Vagina (tissue), 2 donors: Measurements from ENCODE around the gene ALDH3A1. TPM values are rescaled to one million over a fixed set of nuclear protein-coding genes. Genes with fewer than 3 reads are reported as not detected.

Experiments used
- DNase-seq, 2 donors: peaks; one replicate each; pipeline ENCODE4 v3.0.0-alpha.2; 2017; ENCODE audit errors: extremely low spot score in 2 of 2
- H3K27ac ChIP-seq: fragments of 200-600 bp; sonication (generic); one replicate; pipeline ENCODE4 v1.5.1; 2019
- H3K27me3 ChIP-seq: fragments of 200-600 bp; sonication (generic); one replicate; pipeline ENCODE4 v1.5.1; 2019
- H3K36me3 ChIP-seq, 2 donors: fragments of 200-600 bp; sonication (generic); one replicate each; pipeline ENCODE4 v1.5.1; 2017 to 2019
- H3K4me1 ChIP-seq: fragments of 200-600 bp; sonication (generic); one replicate; pipeline ENCODE4 v1.5.1; 2019
- H3K4me3 ChIP-seq, 2 donors: fragments of 200-600 bp; sonication (generic); 1 replicate in 1 of 2; 2 replicates in 1 of 2; pipeline ENCODE4 v1.5.1; 2016 to 2019
- H3K9me3 ChIP-seq: fragments of 200-600 bp; sonication (generic); one replicate; pipeline ENCODE4 v1.5.1; 2019
- POLR2A ChIP-seq, 2 donors: fragments of 450-650 bp; IDR thresholded peaks; one replicate each; pipeline ENCODE4 v1.6.1; 2017; ENCODE audit warnings: antibody characterized with exemption in 2 of 2, mild to moderate bottlenecking in 2 of 2, moderate library complexity in 2 of 2
- POLR2AphosphoS5 ChIP-seq, 2 donors: sonication (generic); formaldehyde crosslinking; IDR thresholded peaks; one replicate each; pipeline ENCODE4 v1.9.0; 2017; ENCODE audit warnings: antibody characterized with exemption in 2 of 2, mild to moderate bottlenecking in 2 of 2, low read depth in 1 of 2; ENCODE audit not compliant: insufficient read depth in 1 of 2
- intact Hi-C: fragments of 100-400 bp; cut with DNase I; formaldehyde crosslinking; loops from one replicate; pipeline ENCODE4 v1.15.1; 2023
- total RNA-seq: library from RNA; depleted of rRNA; stranded (reverse); fragments of >200 nt; gene quantifications from one replicate; pipeline ENCODE4 v1.2.3, GENCODE V29; 2016
- TF ChIP-seq, protein P1 (sequence below), 3 experiments: fragments of 450-650 bp in 2 of 3; fragments of 200-600 bp in 1 of 3; sonication (generic) in 1 of 3; IDR thresholded peaks; one replicate each; pipeline ENCODE4 v1.5.1; 2017 to 2019; ENCODE audit warnings: antibody characterized with exemption in 3 of 3, mild to moderate bottlenecking in 2 of 3, moderate library complexity in 2 of 3

ALDH3A1 gene
- total RNA-seq, 1 donor from 2014 or later, result 14.2 TPM

DNA sequence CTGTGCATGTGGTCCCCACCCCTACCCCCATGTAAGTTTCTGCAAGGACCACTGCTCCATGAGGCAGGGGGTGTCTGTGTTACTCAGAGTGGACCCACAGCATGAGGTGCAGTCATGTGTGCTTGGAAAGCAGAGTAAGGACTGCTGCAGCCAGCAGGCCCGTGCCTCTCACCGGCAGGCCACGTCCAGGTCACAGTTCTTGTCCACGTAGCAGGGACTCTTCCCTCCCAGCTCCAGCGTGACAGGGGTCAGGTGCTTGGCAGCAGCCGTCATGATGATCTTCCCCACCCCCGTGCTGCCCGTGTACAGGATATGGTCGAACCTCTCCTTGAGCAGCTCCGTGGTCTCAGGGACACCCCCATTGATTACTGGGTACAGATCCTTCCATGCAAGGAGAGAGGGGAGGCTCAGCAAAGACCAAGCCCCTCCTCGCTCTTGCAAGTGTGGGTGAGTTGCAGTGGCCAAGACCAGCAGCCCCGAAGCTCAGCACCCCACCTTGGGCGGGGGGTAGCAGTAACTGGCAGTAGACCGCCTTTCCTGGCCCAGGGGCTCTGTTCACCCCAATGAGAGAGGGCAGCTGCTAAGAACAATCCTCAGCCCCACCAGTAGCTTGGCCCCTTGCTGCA is 6.2 kb downstream of the ALDH3A1 start:
- DNase-seq, result no peak
- intact Hi-C loops, result no loop called here

DNA sequence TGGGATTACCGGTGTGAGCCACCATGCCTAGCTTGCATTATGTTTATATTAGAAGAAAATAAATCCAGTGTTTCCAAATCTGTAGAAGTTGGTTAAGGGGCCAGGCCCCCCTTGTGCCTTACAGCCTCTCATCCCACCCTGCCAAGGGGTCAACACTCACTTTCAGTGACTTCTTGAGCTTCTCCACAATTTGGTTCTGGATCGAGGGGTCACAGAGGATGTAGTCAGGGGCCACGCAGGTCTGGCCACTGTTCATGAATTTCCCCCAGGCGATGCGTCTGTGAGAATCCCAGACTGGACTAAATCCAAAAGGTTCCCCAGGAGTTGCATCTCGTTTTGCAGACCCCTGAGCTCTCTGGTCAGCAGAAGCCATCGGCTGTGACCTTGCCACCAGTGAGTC is 7.2 kb downstream of the ALDH3A1 start:
- TF ChIP-seq, protein P1, sequence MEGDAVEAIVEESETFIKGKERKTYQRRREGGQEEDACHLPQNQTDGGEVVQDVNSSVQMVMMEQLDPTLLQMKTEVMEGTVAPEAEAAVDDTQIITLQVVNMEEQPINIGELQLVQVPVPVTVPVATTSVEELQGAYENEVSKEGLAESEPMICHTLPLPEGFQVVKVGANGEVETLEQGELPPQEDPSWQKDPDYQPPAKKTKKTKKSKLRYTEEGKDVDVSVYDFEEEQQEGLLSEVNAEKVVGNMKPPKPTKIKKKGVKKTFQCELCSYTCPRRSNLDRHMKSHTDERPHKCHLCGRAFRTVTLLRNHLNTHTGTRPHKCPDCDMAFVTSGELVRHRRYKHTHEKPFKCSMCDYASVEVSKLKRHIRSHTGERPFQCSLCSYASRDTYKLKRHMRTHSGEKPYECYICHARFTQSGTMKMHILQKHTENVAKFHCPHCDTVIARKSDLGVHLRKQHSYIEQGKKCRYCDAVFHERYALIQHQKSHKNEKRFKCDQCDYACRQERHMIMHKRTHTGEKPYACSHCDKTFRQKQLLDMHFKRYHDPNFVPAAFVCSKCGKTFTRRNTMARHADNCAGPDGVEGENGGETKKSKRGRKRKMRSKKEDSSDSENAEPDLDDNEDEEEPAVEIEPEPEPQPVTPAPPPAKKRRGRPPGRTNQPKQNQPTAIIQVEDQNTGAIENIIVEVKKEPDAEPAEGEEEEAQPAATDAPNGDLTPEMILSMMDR (IDR thresholded peaks at IDR 0.05), result no peak
- TF ChIP-seq POLR2A (IDR thresholded peaks at IDR 0.05), result no peak
- TF ChIP-seq POLR2AphosphoS5 (IDR thresholded peaks at IDR 0.05; ENCODE audit: insufficient read depth in 1 of 2, low read depth in 1 of 2), result no peak
- Histone ChIP-seq H3K4me3 (no peak overlapping the region), H3K36me3 (no peaks in the 10 kb centered on the region), H3K27me3 (no peaks in the 10 kb centered on the region), H3K27ac (no peak overlapping the region), H3K9me3 (no peaks in the 10 kb centered on the region), H3K4me1 (peaks cover 19% of the 10 kb centered on the region)
- no peak for DNase-seq
- intact Hi-C loops, result no loop called here

More for the DNA sequence above, 6.2 kb downstream of the ALDH3A1 start:
- no peaks in the 10 kb centered on the region for H3K27me3 ChIP-seq
- H3K4me3 ChIP-seq, result no peak overlapping the region
- no peaks in the 10 kb centered on the region for H3K9me3 ChIP-seq
- no peak overlapping the region for H3K27ac ChIP-seq
- TF ChIP-seq, protein P1 (IDR thresholded peaks at IDR 0.05), result no peak
- TF ChIP-seq POLR2AphosphoS5 (IDR thresholded peaks at IDR 0.05; ENCODE audit: insufficient read depth in 1 of 2, low read depth in 1 of 2), result no peak
- TF ChIP-seq POLR2A (IDR thresholded peaks at IDR 0.05), result no peak
- H3K36me3 ChIP-seq, result no peaks in the 10 kb centered on the region
- peaks cover 24% of the 10 kb centered on the region for H3K4me1 ChIP-seq

GRCh38 chr17:19739241-19740201 is 8.6 kb downstream of the ALDH3A1 start:
- TF ChIP-seq POLR2AphosphoS5 (IDR thresholded peaks at IDR 0.05; ENCODE audit: insufficient read depth in 1 of 2, low read depth in 1 of 2), result no peak
- no peak for TF ChIP-seq POLR2A (IDR thresholded peaks at IDR 0.05)
- TF ChIP-seq, protein P1 (IDR thresholded peaks at IDR 0.05), result no peak
- intact Hi-C loops, result no loop called here
- H3K36me3 ChIP-seq, result no peaks in the 10 kb centered on the region
- H3K4me1 ChIP-seq, result peaks cover 5% of the 10 kb centered on the region
- H3K27me3 ChIP-seq, result no peaks in the 10 kb centered on the region
- H3K27ac ChIP-seq, result no peak overlapping the region
- no peaks in the 10 kb centered on the region for H3K9me3 ChIP-seq
- H3K4me3 ChIP-seq, result no peak overlapping the region
- DNase-seq, result no peak

DNA sequence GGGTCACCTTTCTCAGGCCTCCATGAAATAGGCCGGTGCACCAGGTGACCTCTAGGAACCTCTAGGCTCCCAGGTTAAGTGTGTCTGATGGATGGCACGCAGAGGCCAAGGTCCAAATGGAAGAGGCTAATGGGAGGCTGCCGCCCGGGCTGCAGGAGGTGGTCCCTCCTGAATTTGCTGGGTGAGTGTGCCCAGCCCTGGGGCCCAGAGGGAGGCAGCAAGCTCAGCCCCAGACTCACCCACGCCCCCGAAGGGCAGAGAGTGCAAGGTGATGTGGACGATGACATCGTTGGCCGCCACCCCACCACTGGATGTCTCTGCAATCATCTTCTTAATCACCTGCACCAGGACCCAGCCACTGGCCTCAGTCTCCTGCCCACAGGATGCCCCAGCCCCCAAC is 9.3 kb downstream of the ALDH3A1 start:
- no peaks in the 10 kb centered on the region for H3K4me1 ChIP-seq
- no peaks in the 10 kb centered on the region for H3K27me3 ChIP-seq
- TF ChIP-seq POLR2A (IDR thresholded peaks at IDR 0.05) (no peak), POLR2AphosphoS5 (IDR thresholded peaks at IDR 0.05; ENCODE audit: insufficient read depth in 1 of 2, low read depth in 1 of 2) (no peak)
- TF ChIP-seq, protein P1 (IDR thresholded peaks at IDR 0.05), result no peak
- H3K36me3 ChIP-seq, result no peaks in the 10 kb centered on the region
- H3K27ac ChIP-seq, result no peak overlapping the region
- no peak for DNase-seq
- no peaks in the 10 kb centered on the region for H3K9me3 ChIP-seq
- H3K4me3 ChIP-seq, result no peak overlapping the region
- intact Hi-C loops, result no loop called here
